HG02588 (cell line): ENCODE data around the gene TSEN34.
A peak's percentile ranks its signal among the peaks of the same experiment; 100 is the strongest.

Source experiments
- ATAC-seq: cut with Tn5 transposase; IDR thresholded peaks from one replicate; pipeline ENCODE4 v1.9.1; 2021; ENCODE audit warnings: mild to moderate bottlenecking, moderate library complexity; ENCODE audit not compliant: unreplicated experiment

TSEN34 gene

DNA sequence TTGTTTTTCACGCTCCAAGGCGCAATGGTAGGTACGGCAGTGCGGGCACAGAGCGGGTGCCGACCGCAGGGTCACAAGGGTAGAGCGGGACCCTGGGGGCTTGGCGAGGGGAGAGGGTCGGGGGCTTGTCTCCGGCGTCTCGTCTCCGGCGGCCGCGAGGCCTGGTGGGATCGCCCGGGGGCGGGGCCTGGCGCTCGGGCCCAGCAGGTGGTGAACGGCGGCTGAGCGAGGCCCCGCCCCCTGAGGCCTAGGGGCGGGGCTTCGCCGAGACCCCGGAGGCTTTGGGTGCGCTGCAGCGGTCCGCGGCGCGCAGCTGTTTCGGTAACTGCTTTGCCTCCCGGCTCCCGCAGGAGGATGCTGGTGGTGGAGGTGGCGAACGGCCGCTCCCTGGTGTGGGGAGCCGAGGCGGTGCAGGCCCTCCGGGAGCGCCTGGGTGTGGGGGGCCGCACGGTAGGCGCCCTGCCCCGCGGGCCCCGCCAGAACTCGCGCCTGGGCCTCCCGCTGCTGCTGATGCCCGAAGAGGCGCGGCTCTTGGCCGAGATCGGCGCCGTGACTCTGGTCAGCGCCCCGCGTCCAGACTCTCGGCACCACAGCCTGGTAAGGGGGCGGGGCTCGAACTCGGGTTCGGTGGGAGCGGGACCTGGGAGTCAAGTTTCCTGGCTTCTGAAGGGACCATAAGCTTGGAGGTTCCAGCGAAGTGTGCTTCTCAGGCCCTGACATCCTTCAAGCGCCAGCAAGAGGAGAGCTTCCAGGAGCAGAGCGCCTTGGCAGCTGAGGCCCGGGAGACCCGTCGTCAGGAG, at the start of gene TSEN34:
TSEN34 (plus strand) TSS at position 298 of the 800 bp plus-strand sequence; CDS start at position 355, 57 bp downstream.
- peak; percentile 23 for ATAC-seq

DNA sequence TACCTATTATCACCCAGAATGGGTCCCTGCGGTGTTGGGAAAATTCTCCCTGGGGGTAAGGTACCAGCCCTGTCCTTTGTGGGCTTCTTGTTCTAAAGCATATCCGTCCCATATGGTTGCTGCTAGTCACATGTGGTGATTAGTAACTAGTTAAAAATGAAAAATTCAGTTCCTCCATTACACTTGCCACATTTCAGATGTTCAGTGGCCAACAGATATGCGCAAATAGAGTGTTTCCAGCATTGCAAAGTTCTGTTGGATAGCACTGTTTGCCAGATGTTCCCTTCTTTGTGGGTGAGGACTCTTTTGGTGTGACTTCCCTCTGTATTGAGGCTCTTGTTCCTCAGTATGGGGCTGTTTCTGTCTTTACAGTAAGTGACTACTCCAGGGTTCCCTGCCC, 49.8 kb upstream of the TSEN34 start:
- ATAC-seq = no peak

DNA sequence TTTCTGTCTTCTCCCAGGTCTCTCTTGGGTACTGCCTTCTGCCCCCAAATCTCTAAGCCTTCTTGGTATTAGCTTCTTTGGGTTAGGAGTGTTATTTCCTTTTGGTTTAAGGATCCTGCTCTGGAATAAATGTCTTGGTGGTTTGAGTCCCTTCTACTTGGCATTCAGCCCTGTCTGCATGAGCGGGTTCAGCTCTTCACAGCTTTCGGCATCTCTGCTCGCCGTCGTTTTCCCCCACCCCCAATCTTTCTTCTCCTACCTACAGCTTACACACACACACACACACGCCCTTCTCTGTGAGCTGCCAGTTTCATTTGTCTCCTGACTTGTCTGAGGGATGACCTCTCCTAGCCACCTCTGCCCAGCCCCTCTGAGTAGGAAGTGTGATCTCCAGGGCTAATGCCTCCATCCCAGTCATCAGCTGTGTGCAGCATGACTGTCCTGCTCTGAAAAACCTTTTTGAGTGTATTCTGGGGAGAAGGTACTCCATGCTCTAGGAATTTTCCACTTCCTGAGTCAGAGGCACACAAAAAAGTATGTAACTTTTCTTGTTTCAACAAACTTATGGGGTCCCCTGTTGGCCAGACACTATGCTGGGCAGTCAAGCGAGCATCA, 48.8 kb upstream of the TSEN34 start:
- ATAC-seq = no peak

DNA sequence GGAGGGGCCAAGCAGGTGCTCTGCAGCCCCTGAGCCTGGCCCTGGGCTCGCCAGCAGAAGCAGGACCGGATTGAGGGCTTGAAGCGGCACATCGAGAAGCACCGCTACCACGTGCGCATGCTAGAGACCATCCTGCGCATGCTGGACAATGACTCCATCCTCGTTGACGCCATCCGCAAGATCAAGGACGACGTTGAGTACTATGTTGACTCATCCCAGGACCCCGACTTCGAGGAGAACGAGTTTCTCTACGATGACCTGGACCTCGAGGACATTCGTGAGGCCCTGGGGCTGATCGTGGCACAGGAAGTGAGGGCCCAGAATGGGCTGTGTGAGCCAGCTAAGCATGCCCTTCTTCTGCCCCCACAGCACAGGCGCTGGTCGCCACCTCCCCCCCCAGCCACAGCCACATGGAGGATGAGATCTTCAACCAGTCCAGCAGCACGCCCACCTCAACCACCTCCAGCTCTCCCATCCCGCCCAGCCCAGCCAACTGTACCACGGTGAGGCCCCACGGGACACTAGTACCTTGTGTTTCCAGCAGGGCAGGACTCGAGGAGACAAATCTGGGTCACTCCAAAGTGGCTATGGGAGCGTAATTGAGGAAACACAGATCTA, 45.5 kb upstream of the TSEN34 start:
- no peak for ATAC-seq

GRCh38 chr19:54147676-54148075, 43.4 kb upstream of the TSEN34 start:
- no peak for ATAC-seq

GRCh38 chr19:54148158-54148557, 43.0 kb upstream of the TSEN34 start:
- no peak for ATAC-seq

GRCh38 chr19:54149021-54149812, 41.9 kb upstream of the TSEN34 start:
- ATAC-seq = no peak

DNA sequence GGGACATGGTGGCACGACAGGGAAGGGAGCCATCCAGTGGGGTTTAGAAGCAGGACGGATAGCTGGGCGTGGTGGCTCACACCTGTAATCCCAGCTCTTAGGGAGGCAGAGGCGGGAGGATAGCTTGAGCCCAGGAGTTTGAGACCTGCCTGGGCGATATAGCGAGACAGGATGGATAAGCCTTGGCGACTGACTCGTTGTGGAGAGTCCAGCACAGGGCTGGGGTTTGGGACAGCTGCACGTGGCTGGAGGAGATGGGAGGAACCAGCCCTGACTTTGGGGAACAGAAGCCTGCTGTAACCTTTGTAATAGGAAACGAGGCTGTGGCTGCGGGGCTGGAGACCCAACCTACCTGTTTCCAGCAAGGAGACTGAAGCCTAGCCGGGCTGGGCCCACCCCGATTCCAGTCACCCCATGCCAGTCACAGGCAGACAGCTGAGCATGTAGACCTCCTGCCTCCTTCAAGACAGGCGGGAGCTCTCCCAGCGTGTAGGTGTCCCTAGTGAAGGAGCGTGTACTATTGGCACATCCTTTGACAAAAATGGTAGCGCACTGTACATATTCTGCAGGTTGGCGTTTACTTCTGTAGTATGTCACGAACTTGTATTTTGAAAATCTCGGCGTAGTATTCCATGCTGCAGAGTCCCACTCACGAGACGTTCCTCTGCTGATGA, 39.6 kb upstream of the TSEN34 start:
- ATAC-seq = no peak

DNA sequence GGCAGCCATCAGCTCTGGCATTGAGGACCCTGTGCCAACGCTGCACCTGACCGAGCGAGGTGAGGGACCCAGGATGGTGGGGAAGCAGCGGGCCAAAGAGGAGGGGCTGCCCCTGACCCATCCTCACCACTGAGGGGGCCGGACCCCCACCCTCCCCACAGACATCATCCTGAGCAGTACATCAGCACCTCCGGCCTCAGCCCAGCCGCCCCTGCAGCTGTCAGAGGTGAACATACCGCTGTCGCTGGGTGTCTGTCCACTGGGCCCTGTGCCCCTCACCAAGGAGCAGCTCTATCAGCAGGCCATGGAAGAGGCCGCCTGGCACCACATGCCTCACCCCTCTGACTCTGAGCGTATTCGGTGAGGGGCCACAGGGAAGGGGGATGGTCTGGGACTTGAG, 38.8 kb upstream of the TSEN34 start:
- ATAC-seq = no peak

DNA sequence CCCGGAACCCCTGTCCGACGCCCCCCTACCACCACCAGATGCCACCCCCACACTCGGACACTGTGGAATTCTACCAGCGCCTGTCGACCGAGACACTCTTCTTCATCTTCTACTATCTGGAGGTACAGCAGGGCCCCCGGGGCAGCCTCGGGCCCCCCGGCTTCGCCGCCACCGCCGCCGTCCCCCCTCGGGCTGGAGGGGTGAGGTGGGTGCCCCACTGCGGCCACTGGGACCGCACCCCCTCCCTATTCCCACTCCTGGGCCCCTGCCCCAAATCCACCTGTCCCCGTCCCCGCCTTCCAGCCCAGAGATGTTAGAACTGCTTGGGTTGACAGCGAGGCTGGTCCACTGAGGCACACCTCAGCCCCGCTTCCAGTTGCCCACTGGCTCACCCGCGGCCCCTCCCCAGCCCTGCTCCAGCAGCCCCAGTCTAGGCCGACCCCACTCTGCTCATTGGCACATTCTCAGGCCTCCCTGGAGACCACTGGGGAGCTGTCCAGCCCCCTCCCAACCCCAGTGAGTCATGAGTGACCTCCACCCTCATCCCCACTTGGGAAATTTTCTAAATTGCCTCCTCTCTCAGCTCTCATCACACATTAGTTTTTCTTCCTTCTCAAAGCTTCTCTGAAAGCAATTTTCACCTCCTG, 38.1 kb upstream of the TSEN34 start:
- ATAC-seq = no peak

GRCh38 chr19:54153731-54154326, 37.3 kb upstream of the TSEN34 start:
- no peak for ATAC-seq

GRCh38 chr19:54154603-54155345, 36.3 kb upstream of the TSEN34 start:
- ATAC-seq = no peak

DNA sequence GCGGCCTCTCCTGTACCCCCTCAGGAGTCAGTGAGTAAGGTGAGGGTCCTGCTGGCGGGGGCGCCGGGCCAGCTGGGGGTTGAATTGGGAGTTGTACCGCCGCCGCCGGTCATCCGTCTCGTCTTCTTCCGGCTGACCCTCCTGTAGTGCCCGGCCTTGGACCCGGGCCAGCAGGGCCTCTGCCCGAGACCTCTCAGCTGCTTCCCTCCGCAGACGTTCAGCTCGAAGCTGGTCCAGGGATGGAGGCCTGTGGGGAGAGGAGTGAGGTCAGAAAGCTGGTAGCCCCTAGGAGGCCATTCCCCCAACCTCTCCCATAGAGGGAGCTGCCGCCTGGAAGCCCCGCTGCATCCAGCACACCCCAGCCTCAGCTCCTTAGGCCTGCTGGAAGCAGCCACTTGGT, 35.4 kb upstream of the TSEN34 start:
- no peak for ATAC-seq

- ATAC-seq = no peak
Measured at GRCh38 chr19:54156490-54156889, 34.6 kb upstream of the TSEN34 start.

- no peak for ATAC-seq
Measured at GRCh38 chr19:54156953-54157352, 34.2 kb upstream of the TSEN34 start.

- ATAC-seq = no peak
Measured at GRCh38 chr19:54158812-54159351, 32.2 kb upstream of the TSEN34 start.

- peak; percentile 86 for ATAC-seq
Measured at GRCh38 chr19:54159352-54160181, 31.5 kb upstream of the TSEN34 start, which contains the start of gene LENG1. Gene LENG1, minus strand, starts transcription at chr19:54159721. Its CDS starts 26 bp downstream, at chr19:54159695.
